ENCODE results near the gene TRMT2B. TPM values are rescaled to one million over a fixed set of nuclear protein-coding genes. Genes with fewer than 3 reads are reported as not detected.

TRMT2B gene
- total RNA-seq, 1 experiment from 2014 or later: 10.9 TPM

DNA sequence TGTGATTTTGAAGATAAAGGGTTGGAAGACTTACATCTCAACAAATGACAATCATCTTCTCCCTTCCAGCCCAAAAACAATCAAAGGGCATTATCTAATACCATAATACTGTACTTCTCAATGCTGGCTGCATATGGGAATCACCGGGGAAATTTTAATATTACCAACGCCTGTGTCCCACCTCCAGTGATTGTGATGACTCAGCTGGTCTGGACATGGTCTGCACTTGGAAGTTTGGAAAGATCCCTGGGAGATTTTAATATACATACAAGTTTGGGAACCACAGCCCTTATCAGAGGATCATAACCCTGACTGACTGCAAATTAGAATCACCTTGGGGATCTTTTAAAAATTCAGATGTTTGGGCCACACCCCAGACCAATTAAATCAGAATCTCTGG is 52.5 kb downstream of the TRMT2B start:
- TF ChIP-seq, protein P1, sequence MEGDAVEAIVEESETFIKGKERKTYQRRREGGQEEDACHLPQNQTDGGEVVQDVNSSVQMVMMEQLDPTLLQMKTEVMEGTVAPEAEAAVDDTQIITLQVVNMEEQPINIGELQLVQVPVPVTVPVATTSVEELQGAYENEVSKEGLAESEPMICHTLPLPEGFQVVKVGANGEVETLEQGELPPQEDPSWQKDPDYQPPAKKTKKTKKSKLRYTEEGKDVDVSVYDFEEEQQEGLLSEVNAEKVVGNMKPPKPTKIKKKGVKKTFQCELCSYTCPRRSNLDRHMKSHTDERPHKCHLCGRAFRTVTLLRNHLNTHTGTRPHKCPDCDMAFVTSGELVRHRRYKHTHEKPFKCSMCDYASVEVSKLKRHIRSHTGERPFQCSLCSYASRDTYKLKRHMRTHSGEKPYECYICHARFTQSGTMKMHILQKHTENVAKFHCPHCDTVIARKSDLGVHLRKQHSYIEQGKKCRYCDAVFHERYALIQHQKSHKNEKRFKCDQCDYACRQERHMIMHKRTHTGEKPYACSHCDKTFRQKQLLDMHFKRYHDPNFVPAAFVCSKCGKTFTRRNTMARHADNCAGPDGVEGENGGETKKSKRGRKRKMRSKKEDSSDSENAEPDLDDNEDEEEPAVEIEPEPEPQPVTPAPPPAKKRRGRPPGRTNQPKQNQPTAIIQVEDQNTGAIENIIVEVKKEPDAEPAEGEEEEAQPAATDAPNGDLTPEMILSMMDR (IDR thresholded peaks at IDR 0.05; ENCODE audit: unreplicated experiment): no peak
- no peak overlapping the region for H3K4me3 Mint-ChIP-seq (ENCODE audit: unreplicated experiment)
- peaks cover 11% of the 10 kb centered on the region for H3K36me3 Mint-ChIP-seq (ENCODE audit: insufficient read depth, unreplicated experiment)
- no peaks in the 10 kb centered on the region for H3K9me3 Mint-ChIP-seq (ENCODE audit: unreplicated experiment)
- intact Hi-C loops (cut with micrococcal nuclease): no loop called here
- no peak overlapping the region for H3K27ac Mint-ChIP-seq (ENCODE audit: low read depth, unreplicated experiment)
- ChIA-PET CTCF (no interaction called here), POLR2A (interaction anchor here (1.7 kb wide), 1 partner anchor 11 kb away, joined by 5 read pairs; no protein-coding TSS in a partner anchor)
- no TSS peak for BruUV-seq (replicated peaks)
- H3K4me1 Mint-ChIP-seq (ENCODE audit: insufficient read depth, unreplicated experiment): peaks cover 12% of the 10 kb centered on the region
- DNase-seq (ENCODE audit: unreplicated experiment): no peak
- peaks cover 11% of the 10 kb centered on the region for H3K27me3 Mint-ChIP-seq (ENCODE audit: insufficient read depth, unreplicated experiment)

DNA sequence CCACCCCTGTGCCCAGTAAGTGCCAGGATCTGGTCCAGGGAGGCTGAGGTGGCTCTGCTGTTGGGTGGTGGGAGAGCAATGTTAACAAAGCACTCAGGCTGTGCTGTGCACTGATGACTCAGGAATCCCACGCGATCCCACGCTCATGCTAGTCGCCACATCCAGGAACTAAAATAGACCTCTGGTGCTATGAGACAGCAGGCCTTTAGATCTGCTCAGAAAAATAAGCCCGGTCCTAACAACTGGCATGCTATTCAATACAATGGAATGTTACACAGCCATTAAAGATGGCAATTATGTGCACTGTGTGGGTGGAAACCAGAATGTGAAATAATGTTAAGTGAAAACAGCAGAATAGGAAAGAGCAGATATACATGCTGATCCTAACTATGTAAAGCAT is 56.4 kb downstream of the TRMT2B start:
- CTCF ChIA-PET: interaction anchor here (0.7 to 1.6 kb wide), 4 partner anchors 15 to 100 kb away, joined by 3 to 4 read pairs (median 4); no protein-coding TSS in a partner anchor
- intact Hi-C loops (cut with micrococcal nuclease): no loop called here
- Mint-ChIP-seq H3K4me1 (ENCODE audit: insufficient read depth, unreplicated experiment) (peaks cover 16% of the 10 kb centered on the region), H3K27me3 (ENCODE audit: insufficient read depth, unreplicated experiment) (peaks cover 4% of the 10 kb centered on the region), H3K9me3 (ENCODE audit: unreplicated experiment) (no peaks in the 10 kb centered on the region), H3K36me3 (ENCODE audit: insufficient read depth, unreplicated experiment) (no peaks in the 10 kb centered on the region), H3K27ac (ENCODE audit: low read depth, unreplicated experiment) (peak overlapping the region; percentile 35), H3K4me3 (ENCODE audit: unreplicated experiment) (no peak overlapping the region)
- POLR2A ChIA-PET: interaction anchor here (1.1 kb wide), 1 partner anchor 13 kb away, joined by 5 read pairs; no protein-coding TSS in a partner anchor
- TF ChIP-seq, protein P1 (IDR thresholded peaks at IDR 0.05; ENCODE audit: unreplicated experiment): no peak
- DNase-seq (ENCODE audit: unreplicated experiment): peak; percentile 47
- BruUV-seq (replicated peaks): no TSS peak

DNA sequence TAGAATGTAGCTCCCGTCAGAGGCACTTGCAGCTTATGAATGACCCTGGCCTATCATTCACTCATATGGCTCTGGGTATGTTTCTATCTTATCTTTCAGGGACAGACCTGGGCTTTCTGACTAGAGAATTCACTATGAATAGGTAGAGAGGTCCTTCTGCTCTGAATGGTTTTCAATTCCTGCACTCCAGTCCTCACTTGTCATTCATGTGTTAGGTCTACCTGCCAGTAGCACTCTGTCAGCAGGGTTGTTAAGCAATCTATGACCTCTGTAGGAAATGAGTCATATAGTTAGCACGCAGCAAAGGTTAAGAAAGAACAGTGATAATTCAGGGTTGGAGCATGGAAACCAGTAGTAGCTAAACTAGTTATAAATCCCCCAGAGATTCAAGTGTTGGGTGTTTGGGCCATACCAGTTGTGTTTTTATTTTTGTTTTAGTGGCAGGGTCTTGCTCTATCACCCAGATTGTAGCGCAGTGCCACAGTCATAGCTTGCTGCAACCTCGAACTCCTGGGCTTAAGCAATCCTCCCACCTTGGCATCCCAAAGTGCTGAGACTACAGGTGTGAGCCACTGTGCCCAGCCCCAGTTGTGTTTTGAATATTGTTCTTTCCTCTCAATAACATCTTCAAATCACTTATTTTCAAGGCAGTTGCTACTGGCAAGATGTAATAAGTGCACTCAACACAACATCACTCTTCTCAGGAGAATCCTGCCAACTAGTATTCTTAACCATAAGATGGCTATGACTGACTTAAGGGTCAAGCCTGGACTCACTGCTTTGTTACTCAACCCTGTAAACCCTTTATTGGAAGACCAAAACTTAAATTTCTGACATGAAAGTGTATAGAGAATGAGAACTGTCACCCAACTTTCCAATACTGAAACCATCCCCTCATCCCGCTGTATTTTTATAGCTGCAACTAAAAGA is 57.3 kb downstream of the TRMT2B start:
- Mint-ChIP-seq H3K27me3 (ENCODE audit: insufficient read depth, unreplicated experiment) (peaks cover 12% of the 10 kb centered on the region), H3K36me3 (ENCODE audit: insufficient read depth, unreplicated experiment) (no peaks in the 10 kb centered on the region), H3K9me3 (ENCODE audit: unreplicated experiment) (no peaks in the 10 kb centered on the region), H3K4me1 (ENCODE audit: insufficient read depth, unreplicated experiment) (peaks cover 16% of the 10 kb centered on the region), H3K4me3 (ENCODE audit: unreplicated experiment) (peak overlapping the region; percentile 26), H3K27ac (ENCODE audit: low read depth, unreplicated experiment) (peak overlapping the region; percentile 79)
- peak; percentile 81 for DNase-seq (ENCODE audit: unreplicated experiment)
- no TSS peak for BruUV-seq (replicated peaks)
- TF ChIP-seq, protein P1 (IDR thresholded peaks at IDR 0.05; ENCODE audit: unreplicated experiment): no peak
- intact Hi-C loops (cut with micrococcal nuclease): no loop called here
- POLR2A ChIA-PET: interaction anchor here (1.1 kb wide), 2 partner anchors 14 kb away, joined by 5 to 6 read pairs; no protein-coding TSS in a partner anchor
- CTCF ChIA-PET: interaction anchor here (0.5 to 1.6 kb wide), 7 partner anchors 14 to 1695 kb away, joined by 3 to 4 read pairs (median 3); partner anchors contain the start of gene CENPI

DNA sequence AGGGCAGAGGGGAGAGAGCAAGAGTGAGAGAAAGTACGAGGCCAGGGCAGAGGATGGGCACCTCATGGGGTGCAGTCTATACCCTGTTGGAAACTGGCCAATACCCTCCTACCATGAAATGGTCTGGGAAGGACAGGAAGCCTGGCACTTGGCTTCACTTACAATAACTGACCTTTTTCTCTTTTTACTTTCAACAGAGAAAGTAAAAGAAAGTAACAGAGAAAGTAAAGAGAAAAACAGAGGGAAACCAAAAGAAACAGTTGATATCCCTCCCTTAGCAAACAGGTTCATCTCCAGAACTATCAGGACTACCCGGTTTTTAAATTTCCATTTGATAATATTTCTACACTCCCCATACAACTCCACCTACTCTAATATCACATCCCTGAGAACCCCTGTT is 61.8 kb downstream of the TRMT2B start:
- no peaks in the 10 kb centered on the region for H3K36me3 Mint-ChIP-seq (ENCODE audit: insufficient read depth, unreplicated experiment)
- intact Hi-C loops (cut with micrococcal nuclease): no loop called here
- ChIA-PET CTCF (no interaction called here), POLR2A (no interaction called here)
- no peak overlapping the region for H3K27ac Mint-ChIP-seq (ENCODE audit: low read depth, unreplicated experiment)
- peaks cover 11% of the 10 kb centered on the region for H3K4me1 Mint-ChIP-seq (ENCODE audit: insufficient read depth, unreplicated experiment)
- no peak for DNase-seq (ENCODE audit: unreplicated experiment)
- TF ChIP-seq, protein P1 (IDR thresholded peaks at IDR 0.05; ENCODE audit: unreplicated experiment): no peak
- peaks cover 48% of the 10 kb centered on the region for H3K27me3 Mint-ChIP-seq (ENCODE audit: insufficient read depth, unreplicated experiment)
- H3K9me3 Mint-ChIP-seq (ENCODE audit: unreplicated experiment): no peaks in the 10 kb centered on the region
- no TSS peak for BruUV-seq (replicated peaks)
- H3K4me3 Mint-ChIP-seq (ENCODE audit: unreplicated experiment): no peak overlapping the region
